Transverse colon (tissue), 4 donors: Measurements from ENCODE around the gene SLC24A4. TPM values are rescaled to one million over a fixed set of nuclear protein-coding genes. Genes with fewer than 3 reads are reported as not detected.

ENCODE experiments used
- DNase-seq: peaks from one replicate; pipeline ENCODE4 v3.0.0-alpha.2; 2019
- H3K27ac ChIP-seq, 4 donors: fragments of 200-600 bp; sonication (generic); 2 replicates each; pipeline ENCODE4 v1.5.1; 2016 to 2018; ENCODE audit warnings: inconsistent platforms in 4 of 4
- H3K27me3 ChIP-seq: fragments of 200-600 bp; sonication (generic); 2 replicates; pipeline ENCODE4 v1.5.1; 2017; ENCODE audit warnings: inconsistent platforms
- H3K36me3 ChIP-seq, 4 donors: fragments of 200-600 bp; sonication (generic); 2 replicates each; pipeline ENCODE4 v1.5.1; 2017 to 2019; ENCODE audit warnings: inconsistent platforms in 4 of 4
- H3K4me1 ChIP-seq, 4 donors: fragments of 200-600 bp; sonication (generic); 2 replicates each; pipeline ENCODE4 v1.5.1; 2017 to 2020; ENCODE audit warnings: inconsistent platforms in 4 of 4
- H3K4me3 ChIP-seq, 4 donors: fragments of 200-600 bp; sonication (generic); 1 replicate in 1 of 4; 2 replicates in 3 of 4; pipeline versions ENCODE4 v1.5.1 to v1.6.1; 2017 to 2019; ENCODE audit warnings: inconsistent platforms in 4 of 4
- H3K9me3 ChIP-seq, 2 donors: fragments of 200-600 bp; sonication (generic); 2 replicates each; pipeline ENCODE4 v1.5.1; 2017 to 2019; ENCODE audit warnings: inconsistent platforms in 2 of 2
- EP300 ChIP-seq: sonication (generic); formaldehyde crosslinking; IDR thresholded peaks from one replicate; pipeline ENCODE4 v1.6.1; 2017; ENCODE audit warnings: antibody characterized with exemption, low read depth
- POLR2A ChIP-seq: fragments of 450-650 bp; IDR thresholded peaks from one replicate; pipeline ENCODE4 v1.6.1; 2016; ENCODE audit warnings: antibody characterized with exemption, mild to moderate bottlenecking, moderate library complexity
- POLR2AphosphoS5 ChIP-seq, 3 donors: sonication (generic); formaldehyde crosslinking; IDR thresholded peaks; one replicate each; pipeline ENCODE4 v1.6.1; 2016; ENCODE audit warnings: antibody characterized with exemption in 3 of 3
- WGBS, 2 donors: methylation state at CpG; one replicate each; pipeline ENCODE4 v1.1.5; 2018; ENCODE audit warnings: low coverage in 1 of 2; 5-methylcytosine and 5-hydroxymethylcytosine counted together
- in situ Hi-C, 4 donors: fragments of 200-750 bp; cut with MboI; loops; one replicate each; pipeline versions ENCODE4 v1.15.0 to v1.15.1; 2017; ENCODE audit warnings: low sequenced_read_pairs in 3 of 4, low pct_ligation_motif_present in 1 of 4, low pct_unique_long_range_greater_than_20kb in 1 of 4
- intact Hi-C: fragments of 100-400 bp; cut with DNase I; formaldehyde crosslinking; loops from one replicate; pipeline ENCODE4 v1.15.1; 2023; ENCODE audit warnings: low total_unique reads
- total RNA-seq, 4 donors: library from RNA; depleted of rRNA; stranded (reverse); fragments of >200 nt; gene quantifications; one replicate each; pipeline ENCODE4 v1.1.0, GENCODE V29; 2016
- TF ChIP-seq, protein P1 (sequence below), 5 experiments: fragments of 200-600 bp in 3 of 5; fragments of 450-650 bp in 2 of 5; sonication (generic) in 3 of 5; IDR thresholded peaks; 1 replicate in 2 of 5; 2 replicates in 3 of 5; pipeline ENCODE4 v1.5.1; 2016 to 2017; ENCODE audit warnings: antibody characterized with exemption in 5 of 5, inconsistent platforms in 3 of 5, mild to moderate bottlenecking in 2 of 5, moderate library complexity in 1 of 5

Gene SLC24A4
- total RNA-seq, 4 donors from 2014 or later = 0.27 to 0.48 TPM; not detected in 2

DNA sequence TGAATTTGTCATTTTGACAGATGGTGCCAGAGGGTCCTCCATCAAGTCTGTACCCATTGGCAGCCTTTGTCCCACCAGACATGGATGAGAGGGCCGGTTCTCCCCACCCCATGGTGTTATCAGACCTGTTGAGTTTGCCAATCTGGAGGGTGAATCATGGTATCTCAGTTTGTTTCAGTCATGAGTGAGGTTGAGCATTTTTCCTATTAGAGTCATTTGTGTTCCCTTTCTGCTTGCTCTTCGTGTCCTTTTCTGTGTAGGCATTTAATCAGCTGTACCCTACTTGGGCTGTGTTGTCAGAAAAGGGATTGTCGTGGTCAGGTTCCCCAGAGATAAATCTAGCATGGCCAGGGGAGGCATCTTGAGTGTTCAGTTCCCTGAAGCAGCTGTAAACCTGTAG is 30.5 kb downstream of the SLC24A4 start:
- Histone ChIP-seq H3K27me3 (peaks cover 23% of the 10 kb centered on the region), H3K4me1 (no peaks in the 10 kb centered on the region), H3K4me3 (no peak overlapping the region), H3K9me3 (no peaks in the 10 kb centered on the region), H3K36me3 (no peaks in the 10 kb centered on the region), H3K27ac (no peak overlapping the region)
- DNase-seq = no peak
- WGBS, 2 donors = 60 to 80% methylated on average over 1 to 3 of the region's 3 CpGs
- in situ Hi-C loops (no loop called here), intact Hi-C loops (no loop called here)
- TF ChIP-seq POLR2AphosphoS5 (IDR thresholded peaks at IDR 0.05) (no peak), EP300 (no peak), POLR2A (no peak)
- TF ChIP-seq, protein P1, sequence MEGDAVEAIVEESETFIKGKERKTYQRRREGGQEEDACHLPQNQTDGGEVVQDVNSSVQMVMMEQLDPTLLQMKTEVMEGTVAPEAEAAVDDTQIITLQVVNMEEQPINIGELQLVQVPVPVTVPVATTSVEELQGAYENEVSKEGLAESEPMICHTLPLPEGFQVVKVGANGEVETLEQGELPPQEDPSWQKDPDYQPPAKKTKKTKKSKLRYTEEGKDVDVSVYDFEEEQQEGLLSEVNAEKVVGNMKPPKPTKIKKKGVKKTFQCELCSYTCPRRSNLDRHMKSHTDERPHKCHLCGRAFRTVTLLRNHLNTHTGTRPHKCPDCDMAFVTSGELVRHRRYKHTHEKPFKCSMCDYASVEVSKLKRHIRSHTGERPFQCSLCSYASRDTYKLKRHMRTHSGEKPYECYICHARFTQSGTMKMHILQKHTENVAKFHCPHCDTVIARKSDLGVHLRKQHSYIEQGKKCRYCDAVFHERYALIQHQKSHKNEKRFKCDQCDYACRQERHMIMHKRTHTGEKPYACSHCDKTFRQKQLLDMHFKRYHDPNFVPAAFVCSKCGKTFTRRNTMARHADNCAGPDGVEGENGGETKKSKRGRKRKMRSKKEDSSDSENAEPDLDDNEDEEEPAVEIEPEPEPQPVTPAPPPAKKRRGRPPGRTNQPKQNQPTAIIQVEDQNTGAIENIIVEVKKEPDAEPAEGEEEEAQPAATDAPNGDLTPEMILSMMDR (IDR thresholded peaks at IDR 0.05) = no peak

DNA sequence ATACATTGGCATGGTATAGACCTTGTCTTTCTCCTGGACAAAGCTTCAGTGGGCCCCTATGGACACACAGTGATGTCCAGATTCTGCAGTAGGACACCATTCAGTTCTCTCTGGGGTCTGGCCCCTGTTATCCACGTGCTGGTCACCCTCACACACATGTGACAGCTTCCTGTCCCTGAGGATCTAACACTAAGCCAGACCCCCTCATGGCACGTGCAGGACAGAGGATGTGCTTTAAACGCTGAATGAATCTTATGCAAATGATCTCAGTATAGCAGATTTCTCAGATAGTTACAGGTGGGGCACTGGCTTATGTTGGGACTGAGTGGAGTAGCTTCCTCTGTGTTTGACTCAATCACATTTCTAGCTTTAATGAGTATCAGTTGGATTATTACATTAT is 33.7 kb downstream of the SLC24A4 start:
- no peak overlapping the region for H3K4me3 ChIP-seq
- H3K27ac ChIP-seq = no peak overlapping the region
- H3K27me3 ChIP-seq = no peaks in the 10 kb centered on the region
- no peak for TF ChIP-seq EP300
- intact Hi-C loops (no loop called here), in situ Hi-C loops (no loop called here)
- WGBS, 2 donors = 43% methylated on average over 3 of the region's 3 CpGs; no CpG with 5 or more reads in 1 of the 2 donors
- no peak for DNase-seq
- H3K36me3 ChIP-seq = no peaks in the 10 kb centered on the region
- H3K9me3 ChIP-seq = no peaks in the 10 kb centered on the region
- no peaks in the 10 kb centered on the region for H3K4me1 ChIP-seq

DNA sequence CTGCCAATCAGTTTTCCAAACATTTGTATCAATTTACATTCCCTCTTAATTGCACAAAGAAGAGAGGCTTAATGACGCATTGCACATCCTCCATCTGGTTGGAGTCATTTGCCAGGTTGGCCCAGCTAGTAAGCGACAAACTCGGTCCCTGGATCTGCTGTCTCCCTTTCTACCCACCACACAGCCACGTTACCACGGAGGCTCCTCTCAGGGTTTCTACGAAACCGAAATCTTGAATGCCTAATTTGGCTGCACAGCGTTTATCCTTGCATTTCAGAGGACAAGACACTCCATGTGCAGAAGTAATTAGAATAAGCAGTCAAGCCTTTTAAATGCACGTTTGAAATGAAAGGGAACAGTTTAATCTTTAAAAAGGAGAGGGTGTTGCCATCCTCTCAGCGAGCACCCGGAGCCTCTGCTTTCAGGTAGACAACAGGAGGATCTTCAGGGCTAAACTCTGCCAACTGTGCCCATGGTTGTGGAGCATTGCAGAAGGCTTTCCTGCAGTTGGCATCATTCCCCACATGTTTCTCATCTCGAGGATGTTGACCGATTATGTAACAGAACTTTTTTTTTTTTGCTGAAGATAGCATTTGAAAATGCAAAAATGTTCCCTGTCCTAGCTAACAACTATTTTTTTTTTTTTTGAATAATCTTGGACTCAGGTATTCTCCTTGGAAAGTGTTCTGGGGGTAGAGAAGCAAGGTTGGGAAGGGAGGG is 37.8 kb downstream of the SLC24A4 start:
- DNase-seq = no peak
- Histone ChIP-seq H3K27ac (no peak overlapping the region), H3K36me3 (no peaks in the 10 kb centered on the region), H3K9me3 (no peaks in the 10 kb centered on the region), H3K4me3 (no peak overlapping the region), H3K4me1 (no peaks in the 10 kb centered on the region), H3K27me3 (no peaks in the 10 kb centered on the region)
- in situ Hi-C loops = no loop called here
- WGBS, 2 donors = 65 to 69% methylated on average over 11 to 13 of the region's 13 CpGs
- intact Hi-C loops = no loop called here
- TF ChIP-seq EP300 (no peak), POLR2A (no peak), POLR2AphosphoS5 (IDR thresholded peaks at IDR 0.05) (no peak)
- TF ChIP-seq, protein P1 (IDR thresholded peaks at IDR 0.05) = no peak

GRCh38 chr14:92362781-92363235 is 39.8 kb downstream of the SLC24A4 start:
- WGBS, 2 donors = 77% methylated on average over 14 of the region's 14 CpGs; no CpG with 5 or more reads in 1 of the 2 donors
- no peaks in the 10 kb centered on the region for H3K27me3 ChIP-seq
- no peak overlapping the region for H3K4me3 ChIP-seq
- no peaks in the 10 kb centered on the region for H3K36me3 ChIP-seq
- TF ChIP-seq POLR2A (no peak), EP300 (no peak), POLR2AphosphoS5 (IDR thresholded peaks at IDR 0.05) (no peak)
- no peak overlapping the region for H3K27ac ChIP-seq
- in situ Hi-C loops (no loop called here), intact Hi-C loops (no loop called here)
- no peaks in the 10 kb centered on the region for H3K9me3 ChIP-seq
- no peaks in the 10 kb centered on the region for H3K4me1 ChIP-seq
- DNase-seq = peak; percentile 18

DNA sequence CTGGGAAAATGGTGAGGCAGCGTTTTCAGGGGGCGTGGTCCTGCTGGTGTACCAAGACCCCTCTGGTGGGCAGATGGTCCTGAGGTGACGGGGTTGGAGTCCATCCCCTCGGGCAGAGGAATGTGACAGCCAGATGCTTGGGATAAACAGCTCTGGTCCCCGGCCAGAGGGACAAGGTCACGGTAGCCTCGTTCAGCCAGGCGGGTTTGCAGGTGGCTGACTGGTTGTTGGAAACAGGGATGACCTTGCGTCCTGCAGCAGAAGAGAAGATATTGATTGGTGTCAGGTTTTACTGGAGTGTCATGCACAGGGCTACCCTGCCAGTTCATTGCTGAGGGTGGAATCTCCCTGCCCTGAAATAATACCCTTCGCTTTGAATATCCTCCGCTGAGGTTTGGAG is 43.3 kb downstream of the SLC24A4 start:
- no peak for DNase-seq
- Histone ChIP-seq H3K36me3 (no peaks in the 10 kb centered on the region), H3K27me3 (no peaks in the 10 kb centered on the region), H3K9me3 (no peaks in the 10 kb centered on the region), H3K4me3 (no peak overlapping the region), H3K4me1 (no peaks in the 10 kb centered on the region), H3K27ac (no peak overlapping the region)
- intact Hi-C loops = no loop called here
- in situ Hi-C loops = no loop called here
- 80 to 82% methylated on average over 2 to 11 of the region's 11 CpGs for WGBS, 2 donors
- TF ChIP-seq EP300 = no peak
- TF ChIP-seq POLR2A = no peak
- TF ChIP-seq POLR2AphosphoS5 (IDR thresholded peaks at IDR 0.05) = no peak
- TF ChIP-seq, protein P1 (IDR thresholded peaks at IDR 0.05) = no peak
